ENCODE measurements around the gene EXD3.

Gene EXD3

DNA sequence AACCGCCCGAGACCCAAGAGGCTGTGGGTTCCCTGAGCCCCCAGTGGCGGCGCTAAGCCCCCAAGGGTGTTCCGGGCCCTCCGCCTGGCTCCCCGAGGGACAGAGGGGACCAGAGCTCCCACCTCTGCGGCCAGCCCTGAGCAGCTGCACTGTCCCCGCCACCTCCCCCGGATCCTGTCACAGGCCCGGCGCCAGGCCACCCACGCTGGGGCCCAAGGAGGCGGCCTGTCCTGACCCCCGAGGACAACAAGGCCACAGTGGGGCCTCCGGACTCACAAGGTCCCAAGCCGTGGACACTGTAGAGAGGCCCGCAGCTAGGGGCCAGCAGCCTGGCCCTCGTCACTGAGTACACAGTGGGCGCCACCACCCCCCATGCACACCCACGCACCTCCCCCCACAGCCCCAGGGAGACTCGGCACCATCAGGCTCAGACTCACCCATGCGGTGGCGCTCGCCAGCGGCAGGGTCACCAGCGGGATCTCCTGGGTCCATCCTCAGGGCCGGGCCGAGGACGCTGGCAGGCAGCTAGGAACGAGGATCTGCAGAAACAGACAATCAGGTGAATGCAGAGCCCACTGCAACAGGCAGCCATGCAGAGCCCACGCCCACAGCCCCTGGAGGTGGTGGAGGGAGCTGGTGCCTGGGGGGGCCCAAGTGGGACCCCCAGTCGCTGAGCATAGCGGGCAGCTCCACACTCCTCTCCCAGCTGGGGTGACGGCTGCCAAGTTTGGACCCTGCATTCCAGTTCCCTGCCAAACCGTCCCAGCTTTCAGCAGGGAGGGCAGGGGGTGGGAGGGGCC is 27.9 kb downstream of the EXD3 start:
- no peaks in the 10 kb centered on the region for H4K20me1 ChIP-seq (ENCODE audit: insufficient read depth)
- no peak overlapping the region for H3K27ac ChIP-seq
- no peaks in the 10 kb centered on the region for H3K79me2 ChIP-seq (ENCODE audit: insufficient read depth, low read depth)
- TF ChIP-seq, protein P1, sequence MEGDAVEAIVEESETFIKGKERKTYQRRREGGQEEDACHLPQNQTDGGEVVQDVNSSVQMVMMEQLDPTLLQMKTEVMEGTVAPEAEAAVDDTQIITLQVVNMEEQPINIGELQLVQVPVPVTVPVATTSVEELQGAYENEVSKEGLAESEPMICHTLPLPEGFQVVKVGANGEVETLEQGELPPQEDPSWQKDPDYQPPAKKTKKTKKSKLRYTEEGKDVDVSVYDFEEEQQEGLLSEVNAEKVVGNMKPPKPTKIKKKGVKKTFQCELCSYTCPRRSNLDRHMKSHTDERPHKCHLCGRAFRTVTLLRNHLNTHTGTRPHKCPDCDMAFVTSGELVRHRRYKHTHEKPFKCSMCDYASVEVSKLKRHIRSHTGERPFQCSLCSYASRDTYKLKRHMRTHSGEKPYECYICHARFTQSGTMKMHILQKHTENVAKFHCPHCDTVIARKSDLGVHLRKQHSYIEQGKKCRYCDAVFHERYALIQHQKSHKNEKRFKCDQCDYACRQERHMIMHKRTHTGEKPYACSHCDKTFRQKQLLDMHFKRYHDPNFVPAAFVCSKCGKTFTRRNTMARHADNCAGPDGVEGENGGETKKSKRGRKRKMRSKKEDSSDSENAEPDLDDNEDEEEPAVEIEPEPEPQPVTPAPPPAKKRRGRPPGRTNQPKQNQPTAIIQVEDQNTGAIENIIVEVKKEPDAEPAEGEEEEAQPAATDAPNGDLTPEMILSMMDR (conservative IDR thresholded peaks at IDR 0.05; ENCODE audit: low read depth, low read length): no peak
- no peak overlapping the region for H3K9ac ChIP-seq
- H3K4me2 ChIP-seq: no peak overlapping the region
- no peaks in the 10 kb centered on the region for H3K4me1 ChIP-seq (ENCODE audit: low read depth, poor library complexity, severe bottlenecking)
- H3K36me3 ChIP-seq (ENCODE audit: insufficient read depth): no peaks in the 10 kb centered on the region
- no peak overlapping the region for H2AFZ ChIP-seq (ENCODE audit: low read depth)
- H3K4me3 ChIP-seq (IDR thresholded peaks at IDR 0.05; ENCODE audit: insufficient read depth, low read depth, low read length): no peak overlapping the region
- H3K27me3 ChIP-seq (ENCODE audit: insufficient read depth, low read depth): no peaks in the 10 kb centered on the region

DNA sequence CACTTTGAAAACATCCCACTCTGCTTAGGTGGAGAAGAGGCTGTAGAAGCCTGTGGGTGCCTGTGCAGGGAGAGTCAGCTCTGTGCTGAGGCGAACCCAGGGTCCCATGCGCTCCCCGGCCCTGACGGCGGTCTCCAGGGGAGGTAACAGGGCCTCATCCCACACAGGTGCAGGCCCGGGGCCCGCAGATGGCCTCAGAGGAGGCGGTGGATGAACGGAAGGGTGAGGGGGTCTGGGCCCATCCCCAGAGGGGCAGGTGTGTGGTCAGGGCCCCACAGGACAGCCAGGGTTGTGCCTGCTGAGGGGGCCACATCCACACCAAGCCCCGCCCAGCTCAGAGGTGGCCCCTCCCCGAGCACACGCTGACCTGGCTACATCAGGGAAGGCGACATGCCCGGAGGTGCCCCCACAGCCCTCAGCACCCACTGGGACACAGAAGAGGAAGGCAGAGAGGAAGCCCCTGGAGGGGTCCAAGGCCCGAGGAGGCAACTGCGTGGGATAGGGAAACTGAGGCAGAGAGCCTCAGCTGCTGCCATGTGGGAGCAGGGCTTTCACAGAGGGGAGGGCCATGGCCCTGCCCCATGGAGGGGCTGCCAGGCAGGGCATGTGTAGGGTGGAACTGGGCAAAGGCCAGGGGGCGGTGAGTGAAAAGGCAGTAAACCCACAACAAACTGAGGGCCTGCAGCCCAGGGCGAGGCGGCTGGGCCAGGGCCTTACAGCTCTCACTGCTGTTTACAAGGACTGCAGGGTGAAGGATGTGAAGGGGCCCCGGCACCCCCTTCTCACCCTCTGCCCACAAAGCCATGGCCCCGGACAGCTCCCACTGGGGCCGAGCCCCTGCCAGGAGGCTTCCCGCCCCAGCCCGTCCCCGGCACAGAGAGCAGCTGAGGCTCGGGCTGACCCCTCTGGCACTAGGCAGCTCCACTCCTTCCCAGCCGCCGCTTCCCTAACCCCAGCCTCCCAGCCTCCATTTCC is 29.5 kb downstream of the EXD3 start:
- Histone ChIP-seq H3K79me2 (ENCODE audit: insufficient read depth, low read depth) (no peaks in the 10 kb centered on the region), H4K20me1 (ENCODE audit: insufficient read depth) (no peaks in the 10 kb centered on the region), H3K9ac (no peak overlapping the region), H3K36me3 (ENCODE audit: insufficient read depth) (no peaks in the 10 kb centered on the region), H3K4me1 (ENCODE audit: low read depth, poor library complexity, severe bottlenecking) (no peaks in the 10 kb centered on the region), H3K4me2 (no peak overlapping the region), H3K4me3 (IDR thresholded peaks at IDR 0.05; ENCODE audit: insufficient read depth, low read depth, low read length) (no peak overlapping the region), H2AFZ (ENCODE audit: low read depth) (no peak overlapping the region), H3K27me3 (ENCODE audit: insufficient read depth, low read depth) (no peaks in the 10 kb centered on the region), H3K27ac (no peak overlapping the region)
- TF ChIP-seq, protein P1 (conservative IDR thresholded peaks at IDR 0.05; ENCODE audit: low read depth, low read length): no peak

DNA sequence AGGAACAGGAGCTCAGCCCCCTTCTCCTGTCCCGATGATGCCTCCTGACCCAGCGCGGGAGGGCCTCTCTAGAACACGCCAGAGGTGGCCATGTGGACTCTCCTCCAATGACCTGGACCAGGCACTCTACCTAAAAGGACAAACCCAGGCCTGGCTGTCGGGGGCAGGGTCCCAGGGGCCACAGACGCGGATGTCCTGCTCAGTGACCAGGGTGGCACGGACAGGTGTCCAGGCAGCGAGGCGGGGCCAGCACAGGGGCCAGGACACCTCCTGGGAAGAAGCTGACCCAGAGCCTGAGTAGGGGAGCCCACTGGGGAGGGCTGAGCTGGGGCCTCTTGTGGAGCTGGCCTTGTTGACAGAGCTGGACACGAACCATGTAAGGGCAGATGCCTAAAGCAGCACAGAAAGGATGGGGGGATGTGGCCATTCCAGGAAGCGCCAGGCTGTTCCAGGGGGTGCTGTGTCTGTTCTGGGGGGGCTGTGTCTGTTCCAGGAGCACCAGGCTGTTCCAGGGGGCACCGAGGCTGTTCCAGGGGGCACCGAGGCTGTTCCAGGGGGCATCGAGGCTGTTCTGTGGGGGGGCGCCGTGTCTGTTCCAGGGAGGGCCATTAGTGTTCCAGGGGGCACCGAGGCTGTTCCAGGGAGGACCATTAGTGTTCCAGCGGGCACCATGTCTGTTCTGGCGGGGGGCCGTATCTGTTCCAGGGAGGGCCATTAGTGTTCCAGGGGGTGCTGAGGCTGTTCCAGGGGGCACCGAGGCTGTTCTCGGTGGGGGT is 30.5 kb downstream of the EXD3 start:
- TF ChIP-seq, protein P1 (conservative IDR thresholded peaks at IDR 0.05; ENCODE audit: low read depth, low read length): no peak
- Histone ChIP-seq H3K9ac (no peak overlapping the region), H3K27ac (no peak overlapping the region)

DNA sequence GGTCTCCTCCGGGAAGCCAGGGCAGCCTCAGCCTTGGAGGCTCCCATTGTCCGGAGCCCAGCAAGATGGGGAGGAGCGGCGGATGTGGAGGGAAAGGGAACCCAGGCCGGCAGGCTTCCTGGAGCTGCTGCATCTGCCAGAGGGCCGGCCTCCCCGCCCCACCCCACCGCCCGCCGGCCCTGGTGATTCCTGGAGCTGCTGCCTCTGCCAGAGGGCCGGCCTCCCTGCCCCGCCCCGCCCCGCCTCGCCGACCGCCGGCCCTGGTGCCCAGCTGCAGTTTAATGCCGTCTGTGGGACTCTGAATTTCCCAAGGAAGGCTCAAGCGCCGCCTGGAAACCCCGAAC is 31.6 kb downstream of the EXD3 start:
- H3K79me2 ChIP-seq (ENCODE audit: insufficient read depth, low read depth): no peaks in the 10 kb centered on the region
- TF ChIP-seq, protein P1 (conservative IDR thresholded peaks at IDR 0.05; ENCODE audit: low read depth, low read length): no peak
- no peaks in the 10 kb centered on the region for H3K36me3 ChIP-seq (ENCODE audit: insufficient read depth)
- no peak overlapping the region for H3K4me2 ChIP-seq
- H3K9ac ChIP-seq: no peak overlapping the region
- no peak overlapping the region for H3K27ac ChIP-seq
- no peak overlapping the region for H2AFZ ChIP-seq (ENCODE audit: low read depth)
- H3K4me3 ChIP-seq (IDR thresholded peaks at IDR 0.05; ENCODE audit: insufficient read depth, low read depth, low read length): no peak overlapping the region
- H4K20me1 ChIP-seq (ENCODE audit: insufficient read depth): no peaks in the 10 kb centered on the region
- no peaks in the 10 kb centered on the region for H3K4me1 ChIP-seq (ENCODE audit: low read depth, poor library complexity, severe bottlenecking)
- no peaks in the 10 kb centered on the region for H3K27me3 ChIP-seq (ENCODE audit: insufficient read depth, low read depth)

More for the DNA sequence above, 30.5 kb downstream of the EXD3 start:
- Histone ChIP-seq H3K4me1 (ENCODE audit: low read depth, poor library complexity, severe bottlenecking) (no peaks in the 10 kb centered on the region), H3K79me2 (ENCODE audit: insufficient read depth, low read depth) (no peaks in the 10 kb centered on the region), H2AFZ (ENCODE audit: low read depth) (no peak overlapping the region), H3K27me3 (ENCODE audit: insufficient read depth, low read depth) (no peaks in the 10 kb centered on the region), H4K20me1 (ENCODE audit: insufficient read depth) (no peaks in the 10 kb centered on the region), H3K4me2 (no peak overlapping the region), H3K4me3 (IDR thresholded peaks at IDR 0.05; ENCODE audit: insufficient read depth, low read depth, low read length) (no peak overlapping the region), H3K36me3 (ENCODE audit: insufficient read depth) (no peaks in the 10 kb centered on the region)
